NCI-H510A treated with DMSO at 0.1 percent for 48 hours (cell line): Measurements from ENCODE around the gene SSBP2.

Experiments
- DNase-seq: peaks from one replicate; lab custom pipeline; 2025; lab: John Stamatoyannopoulos, UW

Gene SSBP2

DNA sequence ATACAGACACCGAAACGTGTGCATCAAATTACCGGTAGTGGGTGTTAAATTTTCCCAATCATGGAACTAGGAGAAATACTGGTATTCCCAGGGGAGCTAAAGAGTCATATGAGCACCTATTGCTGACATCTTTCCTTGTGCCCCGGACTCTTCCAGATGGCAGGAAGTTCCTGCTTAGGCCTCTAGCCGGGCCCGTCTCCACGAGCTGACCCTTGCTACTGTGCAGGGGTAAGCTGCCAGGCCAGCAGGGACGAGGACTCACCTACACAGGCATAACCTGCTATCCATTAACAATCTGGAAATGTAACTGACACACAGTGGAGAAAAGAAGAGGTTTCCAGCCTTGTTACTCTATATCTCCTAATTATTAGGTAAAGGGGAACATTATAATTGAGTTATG, 16.2 kb upstream of the SSBP2 start:
- no peak for DNase-seq

DNA sequence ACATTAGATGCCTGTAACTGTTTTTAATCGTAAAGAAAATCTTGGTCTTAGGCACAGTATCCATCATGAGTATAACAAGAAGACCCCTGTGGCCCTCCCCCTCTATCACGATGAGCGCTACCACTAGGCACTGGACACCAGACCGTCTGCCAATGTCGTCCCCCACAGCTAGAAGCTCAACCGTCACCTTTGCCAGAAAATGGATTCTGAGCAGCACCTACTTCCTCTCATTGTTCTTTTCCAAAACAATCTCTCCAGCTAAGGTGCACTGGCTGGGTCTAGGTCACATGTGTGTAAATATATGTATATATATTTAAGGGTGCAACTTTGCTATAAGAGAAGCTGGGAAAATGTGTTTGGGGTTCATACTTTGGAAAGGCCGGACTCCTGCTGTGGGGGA, 15.7 kb upstream of the SSBP2 start:
- DNase-seq: no peak

DNA sequence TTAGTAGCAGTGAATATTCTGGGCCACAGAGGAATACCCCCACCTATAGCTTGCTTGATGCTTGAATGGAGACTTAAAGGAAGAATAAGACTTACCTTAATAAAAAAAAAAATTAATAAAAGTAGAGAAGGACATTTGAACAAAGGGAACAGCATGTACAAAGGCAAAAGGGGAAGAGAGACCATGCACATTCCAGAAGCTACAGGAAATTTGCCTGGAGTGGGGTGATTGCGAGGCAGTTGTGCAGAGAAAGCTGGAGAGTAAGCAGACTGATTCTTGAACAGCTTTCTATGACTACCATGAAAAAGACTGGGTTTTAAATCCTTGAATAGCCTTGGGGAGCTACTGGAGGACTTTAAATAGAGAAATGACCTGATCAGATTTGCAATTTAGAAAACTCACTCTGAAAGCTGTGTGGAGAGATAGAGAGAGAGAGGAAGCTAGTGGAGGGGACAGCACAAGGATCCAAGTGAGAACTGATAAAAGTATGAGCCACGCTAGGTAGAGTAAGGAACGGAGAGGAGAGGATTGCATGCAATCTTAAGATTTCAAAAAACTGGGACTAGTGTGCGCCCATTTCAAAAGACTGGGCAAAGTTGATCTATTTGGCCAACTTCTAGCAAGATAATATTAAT, 12.5 kb upstream of the SSBP2 start:
- no peak for DNase-seq

DNA sequence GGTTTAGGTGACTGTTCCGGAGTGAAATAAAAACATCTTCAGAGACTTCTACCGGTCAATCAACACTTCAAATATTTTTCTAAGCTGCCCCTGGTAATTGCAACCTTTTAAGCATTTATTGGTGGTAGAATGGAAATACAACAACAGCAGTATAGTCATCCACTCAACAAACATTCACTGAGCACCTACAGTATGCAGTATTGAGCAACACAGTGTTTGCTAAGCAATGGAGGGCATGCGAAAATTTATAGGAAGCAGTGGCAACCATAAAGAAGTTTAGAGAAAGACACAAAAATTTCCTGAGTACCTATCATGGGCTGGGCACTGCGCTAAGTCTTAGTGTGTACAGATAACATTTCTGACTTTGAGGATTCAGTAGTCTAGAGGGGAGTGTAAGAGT, 12.0 kb upstream of the SSBP2 start:
- DNase-seq: no peak

DNA sequence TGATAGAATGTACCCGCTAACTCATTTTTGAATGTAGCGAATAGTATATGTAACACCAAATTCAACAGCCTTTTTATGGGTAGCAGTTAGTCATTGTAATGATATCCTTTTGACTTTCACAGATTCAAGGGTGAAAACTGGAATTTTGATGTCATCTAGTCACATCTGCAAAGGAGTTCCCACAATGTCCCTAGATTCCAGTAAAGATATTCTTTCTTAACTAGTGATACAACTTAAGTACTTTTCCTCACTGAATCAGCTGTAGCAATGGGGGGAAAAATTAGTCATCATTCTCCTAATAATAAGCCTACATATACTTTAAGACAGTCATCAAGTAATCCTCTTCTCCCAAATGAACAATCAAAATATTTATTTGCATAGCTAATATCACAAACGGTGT, 11.5 kb upstream of the SSBP2 start:
- DNase-seq: no peak

DNA sequence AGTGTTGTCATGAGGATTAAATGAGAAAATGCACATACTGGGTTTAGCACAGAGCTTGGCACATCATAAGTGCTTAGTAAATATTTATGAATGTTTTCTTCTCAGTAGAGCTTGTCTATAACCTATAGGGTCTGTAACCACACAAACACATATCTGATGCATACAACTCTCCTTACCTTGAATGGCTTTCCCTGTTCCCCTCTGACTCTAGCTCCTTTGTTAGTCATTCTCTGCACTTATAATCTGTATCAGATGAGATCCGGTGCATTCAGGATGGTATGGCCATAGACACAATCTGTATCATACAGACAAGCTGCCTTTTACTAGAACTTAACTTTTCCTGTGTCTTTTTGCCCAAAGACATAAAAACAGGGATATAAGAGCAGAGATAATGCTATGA, 11.1 kb upstream of the SSBP2 start:
- DNase-seq: no peak

DNA sequence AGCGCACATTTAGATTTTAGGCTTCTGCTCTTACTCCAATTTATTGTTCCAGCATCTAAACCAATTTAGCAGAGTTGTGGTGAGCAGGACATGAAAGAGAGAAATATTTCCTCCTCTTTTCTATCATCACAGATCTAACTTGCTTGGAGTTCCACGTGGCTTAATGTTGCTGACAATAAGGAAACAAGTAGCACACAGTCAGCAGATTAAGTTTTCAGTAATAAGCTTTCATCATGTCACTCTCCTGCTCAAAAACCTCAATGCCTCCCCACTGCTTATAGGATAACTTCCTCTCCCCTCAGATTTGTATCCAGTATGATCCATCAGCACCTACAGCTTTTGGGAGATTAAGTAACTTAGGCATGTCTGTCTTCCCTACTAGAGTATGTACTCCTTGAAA, 10.4 kb upstream of the SSBP2 start:
- no peak for DNase-seq

DNA sequence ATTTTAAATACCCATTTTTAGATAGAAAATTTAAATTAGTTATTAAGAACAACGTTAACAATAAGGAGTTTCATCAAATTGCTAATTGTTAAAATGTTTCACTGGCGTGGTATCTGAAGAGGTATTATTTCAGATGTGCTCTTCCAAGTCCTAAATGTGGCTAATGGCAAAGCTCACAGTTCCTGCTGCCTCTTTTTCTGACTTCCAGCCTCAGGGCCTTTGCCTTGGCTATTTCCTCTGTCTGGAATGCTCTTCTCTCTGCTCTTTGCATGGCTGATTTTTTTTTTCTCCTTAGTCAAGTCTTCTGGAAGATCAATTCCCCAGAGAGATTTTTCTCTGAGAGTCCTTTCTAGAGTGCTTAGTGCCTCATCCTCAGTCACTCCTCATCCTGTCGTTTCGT, 9.6 kb upstream of the SSBP2 start:
- DNase-seq: no peak

DNA sequence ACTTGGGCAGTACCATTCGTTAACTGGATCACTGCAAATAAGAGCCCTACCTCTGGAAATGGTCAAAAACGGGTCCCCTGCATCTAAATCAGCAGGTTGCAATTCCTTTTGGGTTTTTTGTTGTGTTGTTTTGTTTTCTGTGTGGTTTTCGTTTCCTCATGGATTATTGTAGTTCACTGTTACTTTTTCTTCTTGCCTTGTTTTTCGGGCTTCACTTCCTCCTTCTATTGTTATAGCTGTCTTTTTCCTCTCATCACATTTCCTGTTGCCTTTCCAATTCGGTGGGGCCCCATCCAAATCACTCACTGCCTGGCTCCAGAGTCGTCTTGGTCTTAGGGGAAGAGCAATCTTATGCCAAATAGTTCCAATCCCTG, 8.7 kb upstream of the SSBP2 start:
- no peak for DNase-seq

DNA sequence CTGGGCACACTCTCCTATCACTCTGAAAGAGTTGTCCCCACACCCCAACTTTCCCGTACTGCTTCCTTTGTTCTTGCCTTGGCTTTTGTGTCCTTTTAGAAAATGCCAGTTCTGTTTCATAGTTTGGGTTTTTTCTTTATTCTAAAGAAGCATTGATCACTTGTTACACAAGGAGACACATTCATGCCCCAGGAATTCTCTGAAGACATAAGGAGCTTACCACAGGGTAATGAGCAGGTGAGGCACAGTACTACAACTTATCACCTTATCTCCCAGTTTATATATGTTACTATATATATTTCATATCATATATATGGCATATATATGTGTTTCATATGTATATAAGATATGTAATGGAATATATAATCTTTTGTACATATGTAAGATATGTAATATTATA, 6.5 kb upstream of the SSBP2 start:
- no peak for DNase-seq

DNA sequence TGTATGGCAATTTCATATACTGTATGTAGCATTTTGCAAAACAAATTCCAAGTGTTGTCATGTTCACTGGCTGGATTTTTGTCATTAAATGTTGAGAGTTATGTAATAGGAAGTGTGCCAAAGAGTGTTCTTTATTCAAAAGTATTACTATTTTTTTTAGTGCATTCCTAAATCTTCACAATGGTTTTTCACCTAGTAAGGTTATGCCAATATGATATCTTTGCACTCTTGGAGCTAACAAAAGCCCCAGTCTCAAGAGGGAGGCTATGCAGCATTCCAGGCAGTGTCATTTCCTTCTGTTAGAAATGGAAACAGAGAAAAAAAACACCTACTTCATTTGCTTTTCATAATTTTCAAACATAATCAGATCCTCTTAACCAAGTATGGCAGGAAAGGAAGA, 5.1 kb upstream of the SSBP2 start:
- DNase-seq: no peak

DNA sequence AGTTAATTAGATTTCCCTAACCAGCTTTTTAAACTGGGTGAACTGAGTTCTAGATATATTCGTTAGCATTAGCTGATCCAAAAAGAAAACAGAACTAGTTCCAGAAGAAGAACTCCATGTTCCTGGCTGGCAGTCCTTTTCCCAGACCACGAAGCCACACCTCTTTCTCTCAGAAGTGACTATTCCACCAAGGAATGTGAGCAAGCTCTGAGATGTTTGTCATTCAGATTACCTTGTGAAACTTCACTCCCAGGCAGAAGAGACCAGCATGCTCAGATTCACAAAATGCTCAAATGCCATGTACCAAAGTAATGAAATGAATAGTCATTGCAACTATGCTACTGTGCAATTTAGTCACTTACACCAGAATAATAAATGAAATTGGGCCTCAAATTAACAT, 4.4 kb upstream of the SSBP2 start:
- no peak for DNase-seq

DNA sequence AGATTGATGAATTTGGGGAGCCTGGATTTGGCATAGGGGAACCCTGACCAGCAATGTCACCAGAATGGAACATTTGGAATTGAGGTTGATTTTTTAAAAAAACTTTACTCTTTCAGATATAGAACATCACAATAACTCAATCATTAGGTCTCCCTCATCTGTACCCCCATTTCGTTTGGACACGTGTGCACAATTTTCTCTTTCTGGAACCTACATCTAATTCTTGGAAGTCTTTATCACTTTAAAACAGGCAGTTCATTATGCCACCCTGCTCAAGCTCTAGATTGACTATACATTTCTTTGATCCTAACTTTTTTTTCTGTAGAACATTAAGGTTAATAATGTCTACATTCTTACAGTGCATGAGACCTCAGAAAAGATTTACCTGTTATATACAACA, 3.7 kb upstream of the SSBP2 start:
- DNase-seq: no peak

DNA sequence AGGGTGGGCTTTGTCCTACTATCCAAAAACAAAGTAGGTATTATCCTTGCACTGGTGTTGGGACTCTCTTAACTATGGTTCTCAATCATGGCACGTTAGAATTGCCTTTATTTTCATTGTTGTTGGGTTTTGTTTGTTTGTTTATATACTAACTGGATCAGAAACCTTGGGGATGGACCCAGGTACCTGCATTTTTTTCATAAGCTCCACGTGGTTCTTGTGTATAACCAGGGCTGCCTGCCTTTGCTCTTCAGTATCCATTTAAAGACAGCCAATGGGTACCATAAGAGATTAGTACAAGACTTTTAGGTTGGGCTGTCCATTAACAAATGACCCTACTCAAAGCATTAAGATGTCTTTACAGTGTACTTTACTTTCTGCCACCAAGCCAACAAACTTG, 2.5 kb upstream of the SSBP2 start:
- DNase-seq: no peak

DNA sequence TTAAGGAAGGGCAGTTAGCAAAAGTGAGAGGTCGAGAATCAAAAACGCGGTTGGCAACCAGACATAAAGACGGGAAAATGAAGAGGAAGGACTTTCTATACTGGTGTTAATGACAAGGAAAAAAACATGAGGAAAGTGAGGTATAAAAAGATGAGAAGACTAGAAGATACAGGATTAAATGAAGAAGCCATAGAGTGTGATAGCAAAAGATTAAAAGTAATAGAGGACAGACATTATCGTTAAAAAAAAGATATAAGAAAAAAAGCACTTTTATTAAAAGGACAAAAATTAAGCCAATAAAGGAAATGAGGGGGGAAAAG, 1.7 kb upstream of the SSBP2 start:
- no peak for DNase-seq

DNA sequence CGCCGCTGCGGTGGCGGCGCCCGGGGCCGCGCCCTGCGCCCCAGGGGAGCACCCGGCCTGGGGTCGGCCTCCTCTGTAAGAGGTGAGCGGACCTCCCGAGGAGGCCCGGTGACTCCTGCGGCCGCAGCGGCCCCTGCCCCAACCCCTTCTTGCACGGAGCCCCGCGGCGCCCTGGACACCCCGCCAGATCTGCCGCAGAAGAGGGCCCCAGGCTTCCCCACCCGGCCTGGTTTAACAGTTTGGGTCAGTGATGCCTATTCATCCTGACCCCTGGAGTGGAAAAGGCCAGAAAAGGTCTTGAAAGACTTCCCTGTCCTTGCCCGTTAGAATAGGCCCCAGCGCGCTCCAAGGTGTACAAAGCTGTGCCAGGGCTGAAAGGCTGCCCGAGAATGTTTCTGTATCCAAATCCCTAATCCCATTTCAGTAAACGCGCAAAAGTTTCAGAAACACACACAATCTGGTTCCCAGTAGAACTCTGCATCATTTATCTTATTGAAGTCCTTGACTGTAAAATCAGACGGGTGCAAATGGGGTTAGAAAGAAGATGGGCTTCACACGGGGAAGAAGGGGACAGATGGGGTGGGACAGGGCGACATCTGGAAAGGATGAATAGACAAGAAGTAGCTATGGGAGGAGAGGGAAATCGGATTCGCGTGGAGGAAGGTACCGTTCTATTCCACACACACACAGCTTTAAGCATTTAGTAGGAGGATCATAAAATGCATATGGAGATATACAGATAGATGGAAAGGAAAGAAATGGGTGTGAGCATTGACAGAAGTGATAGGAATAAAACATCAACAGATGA, 1.1 kb upstream of the SSBP2 start:
- no peak for DNase-seq

DNA sequence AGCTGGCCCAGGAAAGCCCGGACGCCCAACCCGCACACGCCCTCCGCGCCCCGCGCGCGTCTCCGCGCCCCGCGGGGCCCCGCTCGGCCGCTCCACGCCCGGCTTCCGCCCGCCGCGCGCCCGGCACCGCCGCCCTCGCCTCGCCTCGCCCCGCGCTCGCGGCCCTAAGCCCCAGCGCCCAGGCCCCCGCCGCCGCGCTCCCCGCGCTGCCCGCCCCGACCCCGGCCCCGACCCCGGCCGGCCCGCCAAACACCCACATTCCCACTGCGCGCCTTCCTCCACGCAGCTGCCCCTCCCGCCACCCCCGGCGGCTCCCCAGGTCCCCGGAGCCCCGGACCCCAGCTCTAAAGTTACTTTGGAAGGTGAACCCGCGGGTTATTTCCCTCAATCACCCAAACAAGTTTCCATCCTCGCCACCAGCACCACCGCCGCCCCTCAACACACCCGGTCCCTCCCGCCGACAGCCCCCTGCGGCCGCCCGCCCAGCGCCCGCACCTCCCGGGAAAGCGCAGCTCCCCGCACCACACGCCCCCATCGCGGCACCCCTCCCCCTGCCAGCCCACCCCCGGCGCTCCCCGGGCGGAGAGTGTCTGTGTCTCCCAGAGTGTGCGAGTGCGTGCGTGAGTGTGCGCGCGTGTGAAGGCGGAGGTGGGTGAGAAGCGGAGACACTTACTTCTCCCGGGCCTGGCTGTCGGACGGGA, 439 bp downstream of the SSBP2 start:
- DNase-seq: no peak

DNA sequence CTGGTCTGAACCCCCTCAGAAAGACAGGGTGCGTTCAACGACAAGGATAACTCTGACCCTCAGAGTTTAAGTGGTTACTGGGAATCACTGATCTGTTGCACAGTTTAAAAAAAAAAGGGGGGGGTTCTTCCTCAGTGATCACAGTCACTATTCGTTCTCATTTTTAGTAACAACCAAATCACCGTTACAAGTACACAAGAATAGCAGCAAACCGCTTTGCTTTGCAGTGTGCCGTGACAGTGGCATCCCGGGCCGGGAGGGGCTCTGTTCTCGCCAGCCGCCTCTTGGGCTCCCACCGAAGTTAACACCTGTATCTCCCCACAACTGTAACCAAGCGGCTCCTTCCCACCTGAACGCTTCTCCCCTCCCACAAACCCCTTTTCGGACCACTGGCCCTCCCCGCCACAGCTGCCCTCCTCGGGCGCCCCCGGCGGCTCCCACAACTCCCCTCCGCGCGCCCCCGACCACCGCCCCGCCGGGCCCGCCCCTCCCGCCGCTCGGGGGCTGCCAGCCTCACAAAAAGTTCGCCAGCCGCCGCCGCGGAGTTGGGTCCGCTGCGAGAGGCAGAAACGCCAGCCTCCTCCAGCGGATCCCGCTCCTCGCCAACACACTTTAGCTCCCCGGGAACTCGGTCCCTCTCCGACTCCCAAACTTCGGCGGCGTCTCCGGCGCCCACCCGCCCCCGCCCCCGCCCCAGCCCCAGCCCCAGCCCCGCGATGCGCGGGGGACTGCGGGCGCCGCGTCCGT, 1.2 kb downstream of the SSBP2 start:
- no peak for DNase-seq

DNA sequence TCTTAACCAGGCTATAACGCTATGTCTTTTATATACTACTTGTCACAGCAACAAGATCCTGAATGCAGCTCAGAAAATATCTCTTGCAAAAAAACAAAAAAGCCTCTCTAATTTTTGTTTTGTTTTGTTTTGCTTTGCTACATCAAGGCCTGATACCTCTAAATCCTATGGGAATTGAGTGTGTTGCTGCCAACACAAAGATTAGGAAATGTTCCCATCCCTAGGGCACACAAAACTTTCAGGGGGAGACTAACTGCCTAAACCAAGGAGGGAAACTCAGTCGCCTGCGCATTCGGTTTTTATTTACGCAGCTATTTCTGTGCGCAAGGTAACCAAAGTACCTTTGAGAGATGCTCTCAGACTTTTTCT, 1.7 kb downstream of the SSBP2 start:
- DNase-seq: no peak

DNA sequence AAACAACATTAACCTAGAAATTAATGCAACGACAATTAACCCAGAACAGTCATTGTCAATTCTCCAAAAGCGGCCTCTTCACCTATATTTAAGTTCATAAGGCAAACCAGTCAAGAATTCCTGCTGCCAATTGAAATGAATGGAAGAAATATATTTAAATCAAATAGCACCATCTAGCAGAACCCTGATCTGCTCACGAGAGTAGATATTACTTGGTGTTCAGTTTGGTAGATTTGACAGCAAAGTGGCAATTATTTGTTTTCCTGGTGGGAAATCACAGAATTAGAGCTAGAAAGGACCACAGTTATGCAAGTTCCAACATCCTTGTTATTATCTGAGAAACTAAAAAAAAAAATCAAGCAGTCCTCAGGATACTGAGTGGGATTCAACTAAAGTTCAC, 2.3 kb downstream of the SSBP2 start:
- no peak for DNase-seq

DNA sequence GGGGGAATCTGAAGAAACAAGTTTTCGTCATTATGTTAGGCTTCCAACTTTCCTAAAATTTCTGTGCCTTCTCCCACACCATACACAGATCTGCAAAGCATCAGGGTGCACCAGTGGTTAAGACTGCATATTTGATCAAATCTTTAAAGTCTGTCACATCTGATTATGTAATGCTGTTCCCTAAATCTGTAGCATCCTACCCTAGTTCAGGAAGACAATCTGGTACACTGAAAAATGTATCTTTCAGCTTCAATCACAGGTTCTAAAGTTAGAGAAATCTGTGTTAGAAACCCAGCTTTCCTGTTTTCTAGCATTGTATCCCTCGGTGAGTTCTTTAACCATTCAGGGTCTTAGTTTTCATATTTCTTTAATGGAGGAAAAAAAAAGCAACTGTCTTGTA, 3.9 kb downstream of the SSBP2 start:
- no peak for DNase-seq

DNA sequence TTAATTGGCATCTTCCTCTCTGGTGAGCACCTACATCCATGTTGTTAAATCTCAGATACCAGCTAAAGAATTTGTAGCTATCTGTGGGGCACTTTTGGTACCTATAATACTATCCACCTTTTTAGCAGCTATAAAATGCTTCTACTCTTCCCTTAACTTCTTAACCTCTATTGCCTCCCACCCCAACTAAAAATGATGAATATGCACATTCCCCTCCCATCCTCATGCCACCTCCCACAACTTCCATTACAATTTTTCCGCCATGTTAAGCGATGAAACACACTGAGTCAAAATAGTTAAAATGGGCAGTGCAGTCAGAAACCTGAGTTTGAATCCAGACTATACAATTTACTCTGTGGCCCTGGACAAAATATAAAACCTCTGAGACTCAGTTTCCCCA, 10.1 kb downstream of the SSBP2 start:
- DNase-seq: no peak

DNA sequence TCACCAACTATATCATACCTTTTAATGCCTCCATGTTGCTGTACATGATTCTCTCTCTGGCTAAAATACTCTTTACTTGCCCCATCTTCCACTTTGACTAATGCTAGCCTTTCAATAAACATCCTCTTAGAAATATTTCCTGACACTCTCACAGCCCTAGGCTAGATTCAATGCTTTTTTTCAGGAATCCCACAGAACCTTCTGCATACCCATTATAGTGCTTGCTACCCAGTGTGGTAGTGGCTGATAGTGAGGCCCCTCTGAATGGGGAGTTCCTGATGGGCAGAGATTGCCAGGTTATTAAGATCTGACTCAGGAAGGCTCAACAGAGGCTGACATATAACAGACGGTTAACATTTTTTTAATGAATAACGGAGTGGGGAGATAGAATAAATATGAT, 11.6 kb downstream of the SSBP2 start:
- DNase-seq: no peak
